Gastroesophageal sphincter (tissue), 3 donors: ENCODE data around the gene TANGO2.

ENCODE experiments used
- CTCF ChIP-seq, 4 experiments: fragments of 200-600 bp in 2 of 4; fragments of 450-650 bp in 2 of 4; sonication (generic) in 1 of 4; IDR thresholded peaks; one replicate each; pipeline ENCODE4 v1.5.1; 2017 to 2019; ENCODE audit warnings: antibody characterized with exemption in 4 of 4, mild to moderate bottlenecking in 2 of 4, moderate library complexity in 2 of 4
- EP300 ChIP-seq: sonication (generic); formaldehyde crosslinking; IDR thresholded peaks from one replicate; pipeline ENCODE4 v1.6.1; 2017; ENCODE audit warnings: antibody characterized with exemption, mild to moderate bottlenecking
- POLR2A ChIP-seq, 2 donors: fragments of 450-650 bp; IDR thresholded peaks; one replicate each; pipeline ENCODE4 v1.6.1; 2017; ENCODE audit warnings: antibody characterized with exemption in 2 of 2, mild to moderate bottlenecking in 2 of 2, moderate library complexity in 1 of 2
- POLR2AphosphoS5 ChIP-seq: sonication (generic); formaldehyde crosslinking; IDR thresholded peaks from one replicate; pipeline ENCODE4 v1.6.1; 2017; ENCODE audit warnings: antibody characterized with exemption

GRCh38 chr22:20095521-20095920 lies 74.6 kb downstream of the TANGO2 start:
- TF ChIP-seq CTCF (IDR thresholded peaks at IDR 0.05) = no peak
- no peak for TF ChIP-seq POLR2A (IDR thresholded peaks at IDR 0.05)
- no peak for TF ChIP-seq POLR2AphosphoS5
- no peak for TF ChIP-seq EP300
